Keratinocyte (primary cell): ENCODE measurements around the gene CEP43.

Source experiments
- EZH2 ChIP-seq: IDR thresholded peaks from one replicate; pipeline ENCODE4 v1.6.1; 2012; ENCODE audit warnings: inconsistent platforms, mild to moderate bottlenecking, low read length, moderate library complexity
- TF ChIP-seq, protein P1 (sequence below), 3 experiments: IDR thresholded peaks in 1 of 3; conservative IDR thresholded peaks in 1 of 3; optimal IDR thresholded peaks in 1 of 3; 2 replicates in 2 of 3; 3 replicates in 1 of 3; pipeline versions ENCODE3 to v1.5.1; 2011; ENCODE audit warnings: low read length in 3 of 3, mild to moderate bottlenecking in 3 of 3, moderate library complexity in 2 of 3, control low read depth in 1 of 3, inconsistent platforms in 1 of 3; ENCODE audit not compliant: insufficient read depth in 2 of 3; ENCODE audit errors: extremely low read depth in 1 of 3

GRCh38 chr6:166997348-166997747 is 1.8 kb upstream of the CEP43 start:
- TF ChIP-seq, protein P1, sequence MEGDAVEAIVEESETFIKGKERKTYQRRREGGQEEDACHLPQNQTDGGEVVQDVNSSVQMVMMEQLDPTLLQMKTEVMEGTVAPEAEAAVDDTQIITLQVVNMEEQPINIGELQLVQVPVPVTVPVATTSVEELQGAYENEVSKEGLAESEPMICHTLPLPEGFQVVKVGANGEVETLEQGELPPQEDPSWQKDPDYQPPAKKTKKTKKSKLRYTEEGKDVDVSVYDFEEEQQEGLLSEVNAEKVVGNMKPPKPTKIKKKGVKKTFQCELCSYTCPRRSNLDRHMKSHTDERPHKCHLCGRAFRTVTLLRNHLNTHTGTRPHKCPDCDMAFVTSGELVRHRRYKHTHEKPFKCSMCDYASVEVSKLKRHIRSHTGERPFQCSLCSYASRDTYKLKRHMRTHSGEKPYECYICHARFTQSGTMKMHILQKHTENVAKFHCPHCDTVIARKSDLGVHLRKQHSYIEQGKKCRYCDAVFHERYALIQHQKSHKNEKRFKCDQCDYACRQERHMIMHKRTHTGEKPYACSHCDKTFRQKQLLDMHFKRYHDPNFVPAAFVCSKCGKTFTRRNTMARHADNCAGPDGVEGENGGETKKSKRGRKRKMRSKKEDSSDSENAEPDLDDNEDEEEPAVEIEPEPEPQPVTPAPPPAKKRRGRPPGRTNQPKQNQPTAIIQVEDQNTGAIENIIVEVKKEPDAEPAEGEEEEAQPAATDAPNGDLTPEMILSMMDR (optimal IDR thresholded peaks at IDR 0.05 in 1 of 3, IDR thresholded peaks at IDR 0.05 in 1 of 3, conservative IDR thresholded peaks at IDR 0.05 in 1 of 3; ENCODE audit: extremely low read depth in 1 of 3, insufficient read depth in 2 of 3, low read length in 3 of 3), result no peak
- no peak for TF ChIP-seq EZH2
